Measurements from ENCODE around the gene COL6A1. TPM values are rescaled to one million over a fixed set of nuclear protein-coding genes. Genes with fewer than 3 reads are reported as not detected.

COL6A1 gene
- total RNA-seq, 2 donors from 2014 or later = 0.69 to 2.0 TPM

DNA sequence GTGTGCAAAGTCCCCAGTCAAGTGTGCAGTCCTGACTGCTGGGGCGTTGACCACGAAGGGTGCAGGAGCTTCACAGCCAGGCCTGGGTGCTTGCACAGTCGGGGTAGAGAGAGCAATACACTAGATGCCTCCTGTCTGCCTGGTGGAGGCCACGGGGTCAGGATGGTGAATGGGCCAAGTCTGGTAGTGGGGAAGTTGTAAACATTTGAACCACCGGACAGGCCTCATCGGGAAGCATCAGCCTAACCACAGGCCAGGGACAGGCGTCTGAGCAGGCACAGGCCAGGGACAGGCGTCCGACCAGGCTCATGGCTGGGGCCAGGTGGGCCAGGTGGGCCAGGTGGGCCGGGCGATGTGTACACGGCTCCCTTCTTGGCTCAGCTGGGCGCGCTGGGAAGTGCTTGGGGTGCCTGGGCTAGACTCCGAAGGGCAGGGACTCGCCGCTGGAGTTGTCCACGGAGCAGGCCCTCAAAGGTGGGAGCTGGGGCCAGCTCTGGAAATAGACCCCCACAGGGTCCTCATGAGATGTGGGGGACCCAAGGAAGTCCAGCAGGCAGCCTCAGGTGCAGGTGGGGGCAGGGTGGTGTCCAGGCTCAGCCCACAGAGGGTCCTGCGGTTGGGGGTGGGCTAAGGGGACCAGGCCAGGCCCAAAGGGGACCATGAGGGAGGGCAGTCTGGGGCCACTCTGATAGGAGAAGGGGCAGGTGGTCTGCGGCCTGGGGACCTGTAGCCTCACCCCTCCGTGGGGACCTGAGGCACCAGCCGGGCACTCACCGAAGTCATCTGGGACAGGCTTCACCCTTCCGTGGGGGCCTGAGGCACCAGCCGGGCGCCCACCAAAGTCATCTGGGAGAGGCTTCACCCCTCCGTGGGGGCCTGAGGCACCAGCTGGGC is 15.0 kb downstream of the COL6A1 start:
- H3K4me3 Mint-ChIP-seq = no peak overlapping the region
- H3K27me3 Mint-ChIP-seq = no peaks in the 10 kb centered on the region
- no peaks in the 10 kb centered on the region for H3K4me1 Mint-ChIP-seq
- ATAC-seq (replicated peaks) = no peak
- H3K27ac Mint-ChIP-seq = no peak overlapping the region
- no peaks in the 10 kb centered on the region for H3K36me3 Mint-ChIP-seq (ENCODE audit: low read depth)
- no peaks in the 10 kb centered on the region for H3K9me3 Mint-ChIP-seq

- H3K36me3 Mint-ChIP-seq (ENCODE audit: low read depth) = no peaks in the 10 kb centered on the region
- no peak overlapping the region for H3K27ac Mint-ChIP-seq
- H3K9me3 Mint-ChIP-seq = no peaks in the 10 kb centered on the region
- H3K4me3 Mint-ChIP-seq = no peak overlapping the region
- ATAC-seq (replicated peaks) = no peak
- H3K27me3 Mint-ChIP-seq = no peaks in the 10 kb centered on the region
- H3K4me1 Mint-ChIP-seq = no peaks in the 10 kb centered on the region
Measured at GRCh38 chr21:45997205-45997494, 15.6 kb downstream of the COL6A1 start.

DNA sequence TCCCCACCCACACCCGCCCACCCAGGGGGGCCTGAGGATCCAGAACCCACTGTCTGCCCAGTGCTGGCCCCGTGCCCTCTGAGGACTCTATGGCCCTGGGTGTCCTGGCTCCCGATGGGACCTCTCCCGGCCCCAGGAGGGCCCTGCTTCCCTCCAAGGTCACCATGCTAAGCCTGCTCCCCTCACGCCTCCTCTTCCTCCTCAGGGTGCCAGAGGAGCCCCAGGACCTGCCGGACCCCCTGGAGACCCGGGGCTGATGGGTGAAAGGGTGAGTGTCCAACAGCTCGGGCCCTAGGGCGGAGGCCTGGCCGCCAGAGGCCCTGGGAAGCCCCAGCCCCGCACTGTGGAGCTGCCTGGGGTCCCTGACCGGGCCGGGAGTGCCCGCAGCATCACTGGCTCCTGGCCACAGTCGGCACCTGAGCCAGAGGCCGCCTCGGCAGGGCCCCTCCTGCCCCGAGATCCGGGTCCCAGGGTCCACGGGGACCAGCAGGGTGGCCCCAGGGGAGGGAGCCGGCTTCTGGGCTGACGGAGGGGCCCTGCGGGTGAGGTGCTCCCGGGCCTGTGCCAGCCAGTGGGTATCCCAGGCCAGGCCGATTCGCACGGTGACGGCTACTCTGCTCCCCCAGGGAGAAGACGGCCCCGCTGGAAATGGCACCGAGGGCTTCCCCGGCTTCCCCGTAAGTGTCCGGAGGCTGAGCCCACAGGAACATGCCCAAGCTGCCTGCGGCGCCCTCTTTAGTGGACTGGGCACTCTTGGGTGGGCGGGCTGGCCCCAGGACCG is 16.1 kb downstream of the COL6A1 start:
- no peak overlapping the region for H3K4me3 Mint-ChIP-seq
- H3K27ac Mint-ChIP-seq = no peak overlapping the region

DNA sequence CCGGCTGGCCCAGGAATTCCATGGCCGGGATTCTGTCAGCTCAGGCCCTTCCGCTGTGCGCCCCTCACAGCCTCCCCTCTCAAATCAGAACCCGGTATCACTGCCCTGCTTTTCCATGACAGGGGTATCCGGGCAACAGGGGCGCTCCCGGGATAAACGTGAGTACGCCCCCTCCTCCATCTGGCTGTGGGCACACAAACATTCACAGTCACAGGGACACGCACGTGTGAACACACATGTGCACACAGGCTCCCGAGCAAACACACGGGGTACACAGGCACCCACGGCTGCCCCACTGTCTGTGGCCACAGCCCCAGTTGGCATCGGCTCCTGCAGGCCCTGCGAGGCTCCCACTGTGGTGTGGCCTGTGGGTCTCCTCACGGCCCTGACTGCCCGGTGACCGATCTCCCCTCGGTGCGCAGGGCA is 16.7 kb downstream of the COL6A1 start:
- Mint-ChIP-seq H3K27me3 (no peaks in the 10 kb centered on the region), H3K4me3 (no peak overlapping the region), H3K9me3 (no peaks in the 10 kb centered on the region), H3K36me3 (ENCODE audit: low read depth) (no peaks in the 10 kb centered on the region), H3K27ac (no peak overlapping the region), H3K4me1 (no peaks in the 10 kb centered on the region)
- no peak for ATAC-seq (replicated peaks)

More for the DNA sequence above, 16.1 kb downstream of the COL6A1 start:
- H3K4me1 Mint-ChIP-seq = no peaks in the 10 kb centered on the region
- ATAC-seq (replicated peaks) = no peak
- no peaks in the 10 kb centered on the region for H3K9me3 Mint-ChIP-seq
- no peaks in the 10 kb centered on the region for H3K36me3 Mint-ChIP-seq (ENCODE audit: low read depth)
- no peaks in the 10 kb centered on the region for H3K27me3 Mint-ChIP-seq

DNA sequence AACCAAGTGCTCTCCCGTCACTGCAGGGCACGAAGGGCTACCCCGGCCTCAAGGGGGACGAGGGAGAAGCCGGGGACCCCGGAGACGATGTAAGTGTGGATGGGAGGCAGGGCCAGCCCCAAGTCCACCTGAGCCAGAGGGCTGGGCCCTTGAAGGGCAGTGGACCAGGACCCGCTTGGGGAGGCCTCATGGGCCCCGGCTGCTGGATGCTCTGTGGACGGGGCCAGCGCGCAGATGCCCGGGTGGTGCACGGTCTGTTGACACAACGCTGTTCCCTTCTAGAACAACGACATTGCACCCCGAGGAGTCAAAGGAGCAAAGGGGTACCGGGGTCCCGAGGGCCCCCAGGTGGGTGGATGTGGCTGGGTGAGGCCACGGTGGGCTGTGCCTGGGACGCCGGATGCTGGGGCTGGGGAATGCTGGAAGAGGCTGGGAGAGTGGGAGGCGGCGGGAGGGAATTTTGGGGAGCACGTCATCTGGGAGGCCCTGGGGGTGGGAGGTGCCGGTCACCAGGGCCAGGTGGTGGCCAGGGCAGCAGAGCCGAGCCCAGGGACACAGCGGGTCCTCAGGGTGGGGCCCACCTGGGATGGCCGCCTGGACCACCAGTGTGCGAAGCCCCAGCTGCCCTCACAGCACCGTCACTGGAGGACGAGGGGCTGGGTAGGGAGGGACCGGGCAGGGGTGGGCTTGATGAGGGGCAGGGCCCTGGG is 17.5 kb downstream of the COL6A1 start:
- Mint-ChIP-seq H3K4me3 (no peak overlapping the region), H3K9me3 (no peaks in the 10 kb centered on the region), H3K4me1 (no peaks in the 10 kb centered on the region), H3K36me3 (ENCODE audit: low read depth) (no peaks in the 10 kb centered on the region), H3K27ac (no peak overlapping the region), H3K27me3 (no peaks in the 10 kb centered on the region)
- ATAC-seq (replicated peaks) = no peak

GRCh38 chr21:45999581-46000181 is 18.1 kb downstream of the COL6A1 start:
- Mint-ChIP-seq H3K27ac (no peak overlapping the region), H3K36me3 (ENCODE audit: low read depth) (no peaks in the 10 kb centered on the region), H3K27me3 (no peaks in the 10 kb centered on the region), H3K4me3 (no peak overlapping the region), H3K4me1 (no peaks in the 10 kb centered on the region), H3K9me3 (no peaks in the 10 kb centered on the region)
- no peak for ATAC-seq (replicated peaks)

DNA sequence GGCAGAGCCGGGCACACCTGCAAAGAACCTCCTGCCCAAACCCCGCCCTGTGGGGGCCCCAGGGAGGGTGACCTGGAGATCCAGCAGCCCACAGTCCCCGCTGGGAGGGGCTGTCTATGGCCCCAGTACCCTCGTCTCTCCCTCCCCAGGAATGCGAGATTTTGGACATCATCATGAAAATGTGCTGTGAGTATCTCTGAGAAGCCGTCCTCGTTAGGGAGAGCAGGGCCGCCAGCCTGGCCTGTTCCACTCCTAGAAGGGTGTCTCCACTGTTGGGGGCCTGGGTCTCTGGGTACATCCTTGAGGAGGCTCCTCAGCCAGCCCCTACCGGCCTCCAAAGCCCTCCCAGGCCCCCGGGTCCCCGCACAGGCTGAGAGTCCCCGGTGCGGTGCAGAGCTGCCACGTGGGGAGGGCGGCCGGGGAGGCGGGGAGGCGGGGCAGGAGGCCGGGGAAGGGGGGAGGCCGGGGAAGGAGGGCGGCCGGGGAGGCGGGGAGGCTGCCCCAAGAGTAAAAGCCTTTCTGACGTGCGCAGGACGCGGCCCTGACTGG is 18.7 kb downstream of the COL6A1 start:
- ATAC-seq (replicated peaks) = no peak
- H3K27ac Mint-ChIP-seq = no peak overlapping the region

DNA sequence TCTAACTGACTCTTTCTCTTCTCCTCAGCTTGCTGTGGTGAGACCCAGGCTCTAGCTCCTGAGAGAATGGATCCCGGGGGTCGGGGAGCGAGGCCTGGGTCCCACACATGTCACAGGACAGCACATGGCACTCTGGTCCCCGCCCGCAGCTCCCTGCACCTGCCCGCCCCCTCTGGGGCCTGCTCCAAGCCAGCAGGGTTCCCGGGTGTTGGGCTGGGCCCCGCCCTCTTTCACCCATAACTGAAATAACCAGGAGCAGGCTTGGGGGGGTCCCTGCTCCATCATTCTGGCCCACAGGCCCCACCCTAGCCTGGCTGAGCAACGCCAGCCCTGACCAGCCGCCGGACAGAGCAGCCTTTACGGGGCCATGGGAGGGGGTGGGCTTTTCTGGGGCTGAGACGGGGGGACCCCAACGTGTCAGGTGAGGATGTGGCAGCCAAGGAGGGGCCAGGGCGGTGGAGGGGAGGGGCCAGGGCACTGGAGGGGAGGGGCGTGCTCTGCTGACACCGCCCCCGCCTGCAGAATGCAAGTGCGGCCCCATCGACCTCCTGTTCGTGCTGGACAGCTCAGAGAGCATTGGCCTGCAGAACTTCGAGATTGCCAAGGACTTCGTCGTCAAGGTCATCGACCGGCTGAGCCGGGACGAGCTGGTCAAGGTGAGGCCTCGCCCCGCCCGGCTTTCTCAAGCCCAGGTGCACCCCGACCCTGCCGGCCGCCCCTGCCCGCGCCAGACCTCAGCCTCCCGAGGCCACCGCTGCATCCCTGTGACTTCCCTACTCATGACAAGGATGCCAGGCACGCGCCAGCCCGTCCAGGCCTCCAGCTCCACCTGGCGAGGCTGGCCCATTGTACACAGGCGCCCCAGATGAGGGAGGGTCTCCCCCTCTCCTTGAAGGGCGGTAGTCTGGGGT is 19.4 kb downstream of the COL6A1 start:
- no peak overlapping the region for H3K27ac Mint-ChIP-seq

More for the DNA sequence above, 18.7 kb downstream of the COL6A1 start:
- H3K4me3 Mint-ChIP-seq = no peak overlapping the region
- H3K36me3 Mint-ChIP-seq (ENCODE audit: low read depth) = no peaks in the 10 kb centered on the region
- H3K4me1 Mint-ChIP-seq = no peaks in the 10 kb centered on the region
- no peaks in the 10 kb centered on the region for H3K27me3 Mint-ChIP-seq
- H3K9me3 Mint-ChIP-seq = no peaks in the 10 kb centered on the region

GRCh38 chr21:46001821-46002681 is 20.5 kb downstream of the COL6A1 start:
- Mint-ChIP-seq H3K9me3 (no peaks in the 10 kb centered on the region), H3K4me3 (no peak overlapping the region), H3K4me1 (no peaks in the 10 kb centered on the region), H3K36me3 (ENCODE audit: low read depth) (no peaks in the 10 kb centered on the region), H3K27me3 (no peaks in the 10 kb centered on the region), H3K27ac (no peak overlapping the region)
- no peak for ATAC-seq (replicated peaks)

More for the DNA sequence above, 19.4 kb downstream of the COL6A1 start:
- Mint-ChIP-seq H3K36me3 (ENCODE audit: low read depth) (no peaks in the 10 kb centered on the region), H3K27me3 (no peaks in the 10 kb centered on the region), H3K4me1 (no peaks in the 10 kb centered on the region), H3K9me3 (no peaks in the 10 kb centered on the region), H3K4me3 (no peak overlapping the region)
- ATAC-seq (replicated peaks) = no peak

DNA sequence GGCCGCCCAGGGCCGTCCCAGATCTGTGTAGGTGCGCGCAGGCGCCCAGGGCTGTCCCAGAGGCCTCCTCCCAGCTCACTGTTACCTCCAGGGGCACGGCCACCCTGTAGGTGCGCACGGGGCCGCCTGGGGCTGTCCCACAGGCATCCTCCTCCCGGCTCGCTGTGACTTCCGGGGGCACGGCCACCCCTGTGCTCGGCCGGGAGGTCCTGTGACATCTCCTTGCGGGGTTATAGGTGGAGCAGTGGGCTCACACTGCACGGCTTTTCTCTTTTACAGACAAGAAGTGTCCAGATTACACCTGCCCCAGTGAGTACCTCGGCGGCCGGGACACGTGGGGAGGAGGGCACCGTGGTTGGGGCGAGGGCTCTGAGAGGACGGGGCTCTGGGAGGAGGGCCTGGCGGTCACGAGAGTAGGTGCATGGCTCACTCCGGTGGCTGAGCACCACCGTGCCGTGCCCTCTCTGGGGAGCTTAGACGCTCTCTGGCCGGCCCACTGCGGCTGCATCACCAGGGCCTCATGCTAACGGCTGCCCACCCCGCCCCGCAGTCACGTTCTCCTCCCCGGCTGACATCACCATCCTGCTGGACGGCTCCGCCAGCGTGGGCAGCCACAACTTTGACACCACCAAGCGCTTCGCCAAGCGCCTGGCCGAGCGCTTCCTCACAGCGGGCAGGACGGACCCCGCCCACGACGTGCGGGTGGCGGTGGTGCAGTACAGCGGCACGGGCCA is 21.4 kb downstream of the COL6A1 start:
- Mint-ChIP-seq H3K27ac (no peak overlapping the region), H3K4me3 (no peak overlapping the region), H3K4me1 (no peaks in the 10 kb centered on the region), H3K9me3 (no peaks in the 10 kb centered on the region), H3K27me3 (no peaks in the 10 kb centered on the region), H3K36me3 (ENCODE audit: low read depth) (no peaks in the 10 kb centered on the region)
- no peak for ATAC-seq (replicated peaks)

- no peaks in the 10 kb centered on the region for H3K4me1 Mint-ChIP-seq
- H3K27me3 Mint-ChIP-seq = no peaks in the 10 kb centered on the region
- no peak for ATAC-seq (replicated peaks)
- no peak overlapping the region for H3K27ac Mint-ChIP-seq
- no peak overlapping the region for H3K4me3 Mint-ChIP-seq
- no peaks in the 10 kb centered on the region for H3K9me3 Mint-ChIP-seq
- H3K36me3 Mint-ChIP-seq (ENCODE audit: low read depth) = no peaks in the 10 kb centered on the region
Measured at GRCh38 chr21:46003575-46004007, 22.0 kb downstream of the COL6A1 start.

DNA sequence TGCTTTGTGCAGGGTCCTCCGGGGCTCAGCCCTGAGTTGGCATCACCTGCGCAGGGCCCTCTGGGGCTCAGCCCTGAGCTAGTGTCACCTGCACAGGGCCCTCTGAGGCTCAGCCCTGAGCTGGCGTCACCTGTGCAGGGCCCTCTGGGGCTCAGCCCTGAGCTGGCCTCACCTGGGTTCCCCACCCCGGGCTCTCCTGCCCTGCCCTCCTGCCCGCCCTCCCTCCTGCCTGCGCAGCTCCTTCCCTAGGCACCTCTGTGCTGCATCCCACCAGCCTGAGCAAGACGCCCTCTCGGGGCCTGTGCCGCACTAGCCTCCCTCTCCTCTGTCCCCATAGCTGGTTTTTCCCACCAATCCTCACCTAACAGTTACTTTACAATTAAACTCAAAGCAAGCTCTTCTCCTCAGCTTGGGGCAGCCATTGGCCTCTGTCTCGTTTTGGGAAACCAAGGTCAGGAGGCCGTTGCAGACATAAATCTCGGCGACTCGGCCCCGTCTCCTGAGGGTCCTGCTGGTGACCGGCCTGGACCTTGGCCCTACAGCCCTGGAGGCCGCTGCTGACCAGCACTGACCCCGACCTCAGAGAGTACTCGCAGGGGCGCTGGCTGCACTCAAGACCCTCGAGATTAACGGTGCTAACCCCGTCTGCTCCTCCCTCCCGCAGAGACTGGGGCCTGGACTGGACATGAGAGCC is 22.7 kb downstream of the COL6A1 start:
- H3K4me1 Mint-ChIP-seq = no peaks in the 10 kb centered on the region
- no peaks in the 10 kb centered on the region for H3K9me3 Mint-ChIP-seq
- no peaks in the 10 kb centered on the region for H3K36me3 Mint-ChIP-seq (ENCODE audit: low read depth)
- ATAC-seq (replicated peaks) = no peak
- no peak overlapping the region for H3K27ac Mint-ChIP-seq
- H3K4me3 Mint-ChIP-seq = no peak overlapping the region
- H3K27me3 Mint-ChIP-seq = no peaks in the 10 kb centered on the region
